Measurements from ENCODE around the gene LRRFIP2.

DNA sequence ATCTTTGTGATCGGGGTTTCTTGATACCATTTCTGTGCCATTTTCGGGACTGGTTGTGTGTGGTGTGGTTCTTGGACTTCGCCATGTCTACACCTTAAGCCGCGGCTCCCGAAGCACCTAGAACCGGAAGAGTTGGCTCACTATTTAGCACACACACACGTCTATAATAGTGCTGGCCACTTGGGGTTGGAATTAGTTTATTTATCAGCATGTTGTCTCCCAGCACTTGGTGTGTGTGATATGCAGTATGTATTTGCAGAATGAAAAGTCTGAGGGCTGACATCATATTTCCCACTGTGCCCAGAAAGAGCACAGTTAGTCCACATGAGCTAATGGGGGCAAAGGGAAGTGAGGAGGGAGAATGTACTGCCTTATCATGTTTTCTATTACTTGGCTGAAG is 157.5 kb downstream of the LRRFIP2 start:
- TF ChIP-seq, protein P1, sequence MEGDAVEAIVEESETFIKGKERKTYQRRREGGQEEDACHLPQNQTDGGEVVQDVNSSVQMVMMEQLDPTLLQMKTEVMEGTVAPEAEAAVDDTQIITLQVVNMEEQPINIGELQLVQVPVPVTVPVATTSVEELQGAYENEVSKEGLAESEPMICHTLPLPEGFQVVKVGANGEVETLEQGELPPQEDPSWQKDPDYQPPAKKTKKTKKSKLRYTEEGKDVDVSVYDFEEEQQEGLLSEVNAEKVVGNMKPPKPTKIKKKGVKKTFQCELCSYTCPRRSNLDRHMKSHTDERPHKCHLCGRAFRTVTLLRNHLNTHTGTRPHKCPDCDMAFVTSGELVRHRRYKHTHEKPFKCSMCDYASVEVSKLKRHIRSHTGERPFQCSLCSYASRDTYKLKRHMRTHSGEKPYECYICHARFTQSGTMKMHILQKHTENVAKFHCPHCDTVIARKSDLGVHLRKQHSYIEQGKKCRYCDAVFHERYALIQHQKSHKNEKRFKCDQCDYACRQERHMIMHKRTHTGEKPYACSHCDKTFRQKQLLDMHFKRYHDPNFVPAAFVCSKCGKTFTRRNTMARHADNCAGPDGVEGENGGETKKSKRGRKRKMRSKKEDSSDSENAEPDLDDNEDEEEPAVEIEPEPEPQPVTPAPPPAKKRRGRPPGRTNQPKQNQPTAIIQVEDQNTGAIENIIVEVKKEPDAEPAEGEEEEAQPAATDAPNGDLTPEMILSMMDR (conservative IDR thresholded peaks at IDR 0.05; ENCODE audit: low read length), result no peak
- no peak for TF ChIP-seq EZH2phosphoT487 (IDR thresholded peaks at IDR 0.05; ENCODE audit: borderline replicate concordance)

Measured in Loucy (cell line).